Fibroblast of mammary gland (primary cell): ENCODE measurements around the gene RAB15.

ENCODE experiments used
- DNase-seq: peaks from one replicate; pipeline ENCODE4 v3.0.0-alpha.2; 2010; ENCODE audit warnings: low read depth
- H3K4me3 ChIP-seq: 2 replicates; pipeline ENCODE4 v1.5.1; 2011; ENCODE audit warnings: low read depth, mild to moderate bottlenecking, low read length, moderate library complexity; ENCODE audit not compliant: control insufficient read depth
- CTCF ChIP-seq: conservative IDR thresholded peaks from 2 replicates; pipeline ENCODE4 v1.5.1; 2011; ENCODE audit warnings: low read depth, low read length, inconsistent platforms; ENCODE audit not compliant: control insufficient read depth, insufficient read depth

RAB15 gene

DNA sequence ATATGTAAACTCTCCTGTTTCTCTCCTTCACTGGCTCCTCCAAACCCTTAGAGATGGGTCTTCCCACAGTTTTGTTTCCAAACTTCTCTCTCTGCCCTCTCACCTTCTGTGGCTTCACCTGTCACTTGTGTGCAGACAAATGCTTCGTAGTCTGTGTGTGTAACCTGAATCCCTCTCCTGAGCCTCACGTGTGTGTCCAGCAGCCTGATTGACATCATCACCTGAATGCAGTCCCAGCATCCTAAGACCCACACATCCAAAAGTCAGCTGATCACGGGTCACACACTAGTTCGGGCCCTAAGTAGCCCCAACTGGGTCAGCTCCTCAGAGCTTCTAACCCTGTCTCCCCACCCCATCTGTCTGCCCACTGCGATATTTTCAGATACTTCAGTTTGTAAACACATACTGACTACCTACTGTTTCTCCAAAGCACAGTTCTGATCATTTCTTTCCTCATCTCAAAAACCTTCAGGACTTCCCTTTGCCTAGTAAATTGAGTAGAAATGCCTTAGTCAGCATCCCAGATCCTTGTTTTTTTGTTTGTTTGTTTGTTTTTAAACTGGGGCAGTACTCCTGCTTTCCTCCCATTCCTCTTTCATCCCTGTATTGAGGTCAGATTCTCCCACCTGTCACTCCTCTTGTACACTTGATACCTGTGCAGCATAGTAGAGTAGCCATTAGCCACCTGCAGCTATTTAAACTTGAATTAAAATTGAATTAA is 38.2 kb upstream of the RAB15 start:
- no peak for TF ChIP-seq CTCF
- no peak overlapping the region for H3K4me3 ChIP-seq
- no peak for DNase-seq

DNA sequence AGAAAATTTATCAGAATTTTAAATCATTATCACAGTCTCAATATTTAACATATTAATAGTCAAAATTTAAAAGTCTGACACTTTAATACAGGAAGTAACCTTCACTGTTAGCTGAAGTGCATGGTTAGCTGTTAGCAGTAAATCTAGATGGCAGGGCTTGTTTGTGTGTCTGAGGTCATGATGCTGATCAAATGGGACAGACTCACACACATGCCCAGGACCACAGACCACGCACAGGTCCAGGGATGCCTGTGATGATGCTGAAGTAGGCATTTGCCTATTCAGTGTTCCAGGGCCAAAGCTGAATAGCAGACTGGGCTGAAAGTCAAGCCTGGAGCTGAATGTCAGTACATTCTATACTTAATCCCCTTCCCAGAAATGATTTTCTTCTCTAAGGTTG is 35.1 kb upstream of the RAB15 start:
- H3K4me3 ChIP-seq = no peak overlapping the region
- DNase-seq = peak; percentile 6
- TF ChIP-seq CTCF = no peak

GRCh38 chr14:65006261-65006721 is 34.2 kb upstream of the RAB15 start:
- H3K4me3 ChIP-seq = no peak overlapping the region
- no peak for TF ChIP-seq CTCF
- peak; percentile 57 for DNase-seq

DNA sequence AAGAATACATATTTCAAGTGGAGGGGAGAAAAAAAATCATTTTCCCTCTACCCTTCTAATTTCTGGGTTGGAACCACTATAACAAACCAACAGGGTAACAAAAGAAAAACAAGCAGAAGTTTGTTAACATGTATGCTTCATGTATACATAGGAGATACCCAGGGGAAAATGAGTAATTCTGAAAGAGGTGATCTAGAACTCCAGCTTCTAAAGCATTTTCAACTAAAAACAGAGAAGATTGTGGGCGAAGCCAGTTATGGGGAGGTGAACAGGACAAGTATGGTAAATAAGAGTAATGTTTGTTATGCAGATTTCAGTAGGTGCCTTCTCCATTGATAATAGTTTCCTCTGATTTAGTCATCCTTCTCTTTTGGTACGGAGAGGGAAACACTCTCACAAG is 31.3 kb upstream of the RAB15 start:
- no peak overlapping the region for H3K4me3 ChIP-seq
- peak; percentile 48 for DNase-seq
- no peak for TF ChIP-seq CTCF

GRCh38 chr14:65002586-65003210 is 30.6 kb upstream of the RAB15 start:
- no peak overlapping the region for H3K4me3 ChIP-seq
- TF ChIP-seq CTCF = no peak
- DNase-seq = peak; percentile 84

DNA sequence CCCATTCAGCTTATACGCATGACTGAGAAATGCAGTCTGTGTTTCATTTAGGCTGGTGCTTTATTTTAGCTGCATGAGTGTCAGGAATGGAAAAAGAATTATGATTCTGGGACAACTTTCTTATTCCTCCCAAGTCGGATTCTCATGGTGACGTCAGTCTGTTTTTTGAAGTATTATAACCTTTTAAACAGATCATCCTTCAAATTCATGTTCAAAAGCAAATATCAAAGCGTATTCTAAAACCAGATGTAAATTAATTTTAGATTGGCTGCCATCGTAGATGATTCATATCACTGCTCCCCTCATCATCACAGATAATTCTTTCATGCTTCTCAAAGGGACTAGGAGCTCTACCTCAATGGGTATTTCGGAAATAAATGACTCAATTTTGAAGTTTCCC is 29.6 kb upstream of the RAB15 start:
- H3K4me3 ChIP-seq = no peak overlapping the region
- TF ChIP-seq CTCF = no peak
- DNase-seq = peak; percentile 45
